Fibroblast of lung (primary cell): ENCODE data around the gene CASP8.

Source experiments
- CTCF ChIP-seq, 2 donors: IDR thresholded peaks in 1 of 2; conservative IDR thresholded peaks in 1 of 2; 1 replicate in 1 of 2; 2 replicates in 1 of 2; pipeline ENCODE4 v1.5.1; 2011 to 2012; ENCODE audit warnings: low read length in 2 of 2, control low read depth in 1 of 2, inconsistent platforms in 1 of 2, low read depth in 1 of 2, mild to moderate bottlenecking in 1 of 2
- EZH2 ChIP-seq: IDR thresholded peaks from 2 replicates; pipeline ENCODE4 v1.5.1; 2012; ENCODE audit warnings: low read length, control low read depth, mild to moderate bottlenecking; ENCODE audit errors: missing control alignments

DNA sequence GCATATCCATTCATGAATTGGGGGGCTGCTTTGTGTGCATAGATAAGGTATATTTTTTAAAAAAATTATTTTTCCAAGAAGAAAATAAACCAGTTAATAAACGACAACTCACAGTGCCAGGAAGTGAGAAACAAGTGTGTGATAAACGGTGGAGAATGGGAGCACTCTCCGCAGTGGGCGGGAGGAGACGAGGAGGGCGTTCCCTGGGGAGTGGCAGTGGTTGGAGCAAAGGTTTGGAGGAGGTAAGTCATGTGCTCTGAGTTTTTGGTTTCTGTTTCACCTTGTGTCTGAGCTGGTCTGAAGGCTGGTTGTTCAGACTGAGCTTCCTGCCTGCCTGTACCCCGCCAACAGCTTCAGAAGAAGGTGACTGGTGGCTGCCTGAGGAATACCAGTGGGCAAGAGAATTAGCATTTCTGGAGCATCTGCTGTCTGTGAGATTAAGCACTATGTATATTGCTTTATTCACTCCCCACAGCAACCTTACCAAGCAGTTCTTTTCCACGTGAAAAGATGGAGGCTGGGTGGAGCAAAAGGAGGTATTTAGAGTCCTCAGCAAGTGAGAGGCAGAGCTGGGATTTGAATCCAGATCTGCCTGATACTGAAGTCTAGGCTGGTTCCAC lies 27.0 kb upstream of the CASP8 start:
- TF ChIP-seq CTCF (conservative IDR thresholded peaks at IDR 0.05 in 1 of 2, IDR thresholded peaks at IDR 0.05 in 1 of 2; ENCODE audit: low read depth in 1 of 2, low read length in 2 of 2) (no peak), EZH2 (no peak)
